ENCODE data around the gene SARS1.
"Not testable (repeated sequence)": the region's sequence is repeated elsewhere in the genome, so short reads cannot be mapped to it uniquely, and the experiment has no call there.

Gene SARS1

DNA sequence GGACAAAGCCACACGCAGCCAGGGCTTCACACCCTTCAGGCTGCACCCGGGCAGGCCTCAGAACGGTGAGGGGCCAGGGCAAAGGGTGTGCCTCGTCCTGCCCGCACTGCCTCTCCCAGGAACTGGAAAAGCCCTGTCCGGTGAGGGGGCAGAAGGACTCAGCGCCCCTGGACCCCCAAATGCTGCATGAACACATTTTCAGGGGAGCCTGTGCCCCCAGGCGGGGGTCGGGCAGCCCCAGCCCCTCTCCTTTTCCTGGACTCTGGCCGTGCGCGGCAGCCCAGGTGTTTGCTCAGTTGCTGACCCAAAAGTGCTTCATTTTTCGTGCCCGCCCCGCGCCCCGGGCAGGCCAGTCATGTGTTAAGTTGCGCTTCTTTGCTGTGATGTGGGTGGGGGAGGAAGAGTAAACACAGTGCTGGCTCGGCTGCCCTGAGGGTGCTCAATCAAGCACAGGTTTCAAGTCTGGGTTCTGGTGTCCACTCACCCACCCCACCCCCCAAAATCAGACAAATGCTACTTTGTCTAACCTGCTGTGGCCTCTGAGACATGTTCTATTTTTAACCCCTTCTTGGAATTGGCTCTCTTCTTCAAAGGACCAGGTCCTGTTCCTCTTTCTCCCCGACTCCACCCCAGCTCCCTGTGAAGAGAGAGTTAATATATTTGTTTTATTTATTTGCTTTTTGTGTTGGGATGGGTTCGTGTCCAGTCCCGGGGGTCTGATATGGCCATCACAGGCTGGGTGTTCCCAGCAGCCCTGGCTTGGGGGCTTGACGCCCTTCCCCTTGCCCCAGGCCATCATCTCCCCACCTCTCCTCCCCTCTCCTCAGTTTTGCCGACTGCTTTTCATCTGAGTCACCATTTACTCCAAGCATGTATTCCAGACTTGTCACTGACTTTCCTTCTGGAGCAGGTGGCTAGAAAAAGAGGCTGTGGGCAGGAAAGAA, 61.1 kb downstream of the SARS1 start:
- no peak for DNase-seq (ENCODE audit: low read depth in 2 of 2)

DNA sequence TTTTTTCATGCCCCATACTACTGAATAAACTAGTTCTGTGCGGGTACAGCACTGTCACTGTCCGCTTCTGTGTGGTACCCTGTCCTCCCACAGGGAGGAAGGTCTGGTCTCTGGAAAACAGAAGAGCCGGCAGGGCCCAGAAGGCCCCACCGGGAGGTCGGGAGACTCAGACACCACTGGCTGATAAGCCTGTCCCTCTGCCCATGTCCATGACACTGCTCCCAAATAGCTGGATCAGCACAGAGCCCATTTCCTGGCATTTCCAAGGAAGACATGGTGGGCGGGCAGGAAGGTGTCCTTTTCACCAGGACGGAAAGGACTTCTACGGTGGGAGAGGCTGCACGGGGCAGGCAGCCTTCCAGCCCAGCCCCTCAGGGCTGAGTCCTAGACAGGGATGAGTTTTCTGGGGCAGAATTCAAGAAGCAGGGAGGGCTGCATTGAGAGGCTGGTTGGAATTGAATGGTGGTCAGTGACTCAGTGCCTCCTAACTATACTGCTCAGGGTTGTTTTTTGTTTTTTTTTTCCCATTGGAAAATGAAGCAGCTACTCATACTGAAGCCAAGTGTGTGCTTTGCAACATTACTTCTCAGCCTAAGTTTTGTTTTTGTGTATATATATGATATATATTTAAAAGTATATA, 62.1 kb downstream of the SARS1 start:
- no peak for DNase-seq (ENCODE audit: low read depth in 2 of 2)

- peak; percentile 61 to 63 for DNase-seq (ENCODE audit: low read depth in 2 of 2)
Measured at GRCh38 chr1:109277434-109278204, 63.9 kb downstream of the SARS1 start.

DNA sequence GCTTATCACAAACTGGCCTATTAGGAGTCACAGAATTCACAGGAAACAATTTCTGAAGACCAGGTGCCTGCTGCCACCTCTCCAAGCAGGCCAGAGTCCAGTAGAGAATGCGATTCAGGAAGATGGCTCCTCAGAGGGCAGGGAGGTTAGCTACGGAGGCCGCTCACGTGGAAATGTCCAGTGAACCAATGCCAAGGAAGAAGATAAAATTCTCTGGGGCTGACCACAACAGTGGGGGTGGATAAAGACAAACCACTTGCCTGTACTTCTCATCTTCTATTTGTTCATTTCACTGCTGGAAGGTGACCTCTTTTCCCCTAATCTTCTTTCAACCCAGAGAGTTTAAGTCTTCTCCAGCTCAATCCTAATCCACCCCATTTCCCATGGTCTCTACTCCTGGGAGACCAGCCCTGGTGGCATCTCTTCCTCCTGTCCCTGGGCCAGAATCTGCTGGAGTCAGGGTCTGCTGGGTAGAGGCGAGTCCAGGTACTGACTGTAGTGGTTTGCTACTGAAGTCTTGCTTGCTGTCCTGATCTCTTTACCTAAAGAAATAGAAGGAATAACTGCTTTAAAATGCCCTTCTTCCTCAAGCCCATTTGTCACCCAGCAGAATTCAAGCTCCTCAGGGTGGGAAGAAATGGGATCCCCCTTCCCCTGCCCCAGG, 66.0 kb downstream of the SARS1 start:
- no peak for DNase-seq (ENCODE audit: low read depth in 2 of 2)

DNA sequence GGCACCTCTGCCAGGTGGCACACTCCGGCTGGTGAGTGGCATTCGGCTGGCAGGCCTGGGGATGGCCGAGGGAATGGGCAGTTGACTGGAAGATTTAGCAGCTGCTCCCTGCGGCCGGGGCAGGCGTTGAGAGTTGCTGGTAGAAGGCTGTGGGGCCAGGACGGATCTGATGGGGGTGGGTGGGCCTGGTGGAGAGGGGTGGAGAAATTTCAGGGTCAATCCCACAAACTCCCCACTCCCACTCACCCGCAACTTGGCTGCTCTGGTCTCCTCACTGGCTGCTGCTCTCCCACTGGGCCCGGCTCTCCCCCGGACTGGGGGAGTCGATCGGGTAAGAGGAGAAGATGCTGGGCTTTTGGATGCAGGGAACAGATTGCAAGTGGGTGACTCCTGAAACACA, 67.1 kb downstream of the SARS1 start:
- no peak for DNase-seq (ENCODE audit: low read depth in 2 of 2)

DNA sequence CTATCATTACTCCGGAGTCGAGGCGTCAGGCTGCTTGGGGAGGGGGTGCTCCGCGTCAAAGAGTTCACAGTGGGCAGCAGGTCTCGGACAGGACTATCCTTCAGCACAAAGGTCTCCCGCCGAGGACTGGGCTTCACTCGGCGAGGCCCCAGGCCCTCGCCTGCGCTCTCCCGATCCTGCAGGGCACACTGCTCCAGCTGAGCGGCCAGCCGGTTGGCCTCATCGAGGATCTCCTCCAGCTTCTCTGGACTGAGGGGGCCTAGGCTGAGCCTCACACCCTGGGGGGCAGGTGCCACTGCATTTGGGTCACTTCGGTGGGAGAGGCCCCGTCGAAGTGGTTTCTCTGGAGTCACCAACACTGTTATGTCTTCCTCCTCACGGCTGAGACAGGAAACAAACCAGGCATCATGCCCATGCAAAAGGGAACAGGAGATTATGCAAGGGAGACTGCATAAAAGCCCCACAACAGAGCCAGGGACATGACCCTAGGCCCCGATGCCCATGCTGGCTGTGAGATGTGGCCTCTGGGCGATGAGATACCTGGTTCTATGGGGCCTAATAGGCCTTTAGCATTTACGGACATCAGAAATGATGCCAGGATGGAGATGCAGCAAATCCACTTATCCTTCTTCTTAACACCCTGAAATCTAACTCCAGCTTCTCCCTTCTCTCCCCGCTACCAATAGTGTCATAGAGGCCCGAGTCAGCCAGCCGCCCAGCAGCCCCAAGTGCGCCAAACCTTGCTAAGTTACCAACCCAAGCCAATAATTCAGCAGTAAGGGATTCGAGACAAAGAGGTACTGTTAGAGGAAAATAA, 68.2 kb downstream of the SARS1 start:
- no peak for DNase-seq (ENCODE audit: low read depth in 2 of 2)

DNA sequence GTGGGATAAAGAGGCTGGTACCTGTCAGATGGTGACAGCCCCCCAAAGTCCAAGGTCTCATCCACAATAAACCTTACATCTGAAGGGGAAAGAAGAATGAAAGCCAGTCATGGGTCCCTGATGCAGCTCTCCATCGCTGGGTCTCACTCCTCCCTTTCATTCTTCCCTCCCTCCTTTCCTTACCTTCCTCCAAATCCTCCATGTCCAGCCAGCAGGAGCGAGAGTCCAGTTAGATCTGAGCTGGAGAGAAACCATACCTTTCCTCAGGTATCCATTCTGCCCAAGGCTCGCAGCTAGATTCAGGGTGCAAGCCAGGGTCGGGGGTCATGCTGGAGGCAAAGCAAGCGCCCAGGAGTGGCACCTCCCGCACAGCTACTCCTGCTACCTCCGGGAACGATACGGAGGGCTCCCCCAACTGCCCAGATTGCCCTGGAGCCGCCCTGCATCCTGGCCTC, 68.8 kb downstream of the SARS1 start:
- DNase-seq (ENCODE audit: low read depth in 2 of 2): no peak

DNA sequence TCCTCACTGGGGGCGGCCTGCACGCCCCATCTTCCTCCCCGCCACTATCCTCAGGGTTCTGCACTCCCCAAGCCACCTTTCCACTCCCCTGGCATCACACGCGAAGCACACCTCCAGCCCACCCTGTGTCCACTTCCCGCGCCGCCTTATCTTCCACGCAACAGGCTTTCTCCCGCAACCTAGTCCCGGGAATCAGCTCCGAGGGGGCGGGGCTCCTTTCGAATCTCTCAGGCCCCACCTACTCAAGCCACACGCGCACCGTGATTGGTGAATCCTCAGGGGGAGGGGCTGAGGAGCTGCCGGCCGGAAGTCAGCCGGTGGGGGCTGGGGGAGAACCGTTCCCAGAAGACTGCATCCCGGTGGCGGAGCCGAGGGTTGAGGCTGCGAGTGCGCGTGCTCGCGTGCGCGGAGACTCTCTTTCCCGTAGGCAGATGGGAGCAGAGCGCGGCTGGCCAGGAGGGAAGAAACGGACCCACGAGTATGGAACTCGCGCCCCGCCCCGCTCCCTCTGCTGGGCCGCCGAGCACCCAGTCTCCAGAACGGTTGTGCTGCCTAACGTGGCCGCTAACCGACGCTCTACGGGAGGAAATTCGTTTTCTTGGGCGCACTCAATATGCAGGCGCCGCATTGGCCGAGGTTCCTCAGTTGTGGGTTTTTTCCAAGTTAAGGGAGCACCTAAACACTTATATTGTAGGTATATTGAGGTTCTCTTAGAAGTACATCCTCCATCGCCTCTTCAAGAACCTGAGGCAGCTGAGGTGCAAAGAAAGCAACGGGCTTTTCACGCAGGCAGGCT, 69.4 kb downstream of the SARS1 start, which contains the start of gene PSRC1:
TSS of gene PSRC1 (minus strand) at position 194 of the 796 bp plus-strand sequence.
- DNase-seq (ENCODE audit: low read depth in 2 of 2): peak; percentile 87 to 90

GRCh38 chr1:109283748-109284600, 70.3 kb downstream of the SARS1 start:
- no peak for DNase-seq (ENCODE audit: low read depth in 2 of 2)

DNA sequence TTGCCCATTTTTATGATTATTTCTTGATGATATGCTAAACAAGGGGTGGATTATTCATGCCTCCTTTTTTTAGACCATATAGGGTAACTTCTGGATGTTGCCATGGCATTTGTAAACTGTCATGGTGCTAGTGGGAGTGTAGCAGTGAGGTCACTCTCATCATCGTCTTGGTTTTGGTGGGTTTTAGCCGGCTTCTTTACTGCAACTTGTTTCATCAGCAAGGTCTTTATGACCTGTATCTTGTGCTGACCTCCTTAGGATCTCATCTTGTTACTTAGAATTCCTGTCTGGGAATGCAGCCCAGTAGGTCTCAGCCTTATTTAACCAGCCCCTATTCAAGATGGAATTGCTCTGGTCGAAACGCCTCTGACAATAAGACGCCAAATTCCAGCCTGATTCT, 73.0 kb downstream of the SARS1 start:
- DNase-seq (ENCODE audit: low read depth in 2 of 2): not testable (repeated sequence)

Measured in stimulated activated CD4-positive, alpha-beta T cell treated with anti-CD3 and anti-CD28 coated beads, Interleukin-4, amount 100 ng/mL, for 48 hours (primary cell).